ENCODE results near the gene KIF1A.

KIF1A gene

GRCh38 chr2:240839152-240840143, 19.4 kb upstream of the KIF1A start:
- H3K4me1 ChIP-seq (ENCODE audit: control insufficient read depth, insufficient read depth, low read length) = no peaks in the 10 kb centered on the region
- H3K9me3 ChIP-seq (ENCODE audit: control insufficient read depth, insufficient read depth, low read length) = no peaks in the 10 kb centered on the region
- no peak overlapping the region for H3K4me3 ChIP-seq (ENCODE audit: low read depth, low read length)
- no peaks in the 10 kb centered on the region for H3K36me3 ChIP-seq (ENCODE audit: control insufficient read depth, insufficient read depth, low read length)
- no peak overlapping the region for H3K9ac ChIP-seq (ENCODE audit: low read depth, low read length)
- H3K27me3 ChIP-seq (ENCODE audit: control insufficient read depth, insufficient read depth, low read length) = no peaks in the 10 kb centered on the region

- no peaks in the 10 kb centered on the region for H3K4me1 ChIP-seq (ENCODE audit: control insufficient read depth, insufficient read depth, low read length)
- H3K27me3 ChIP-seq (ENCODE audit: control insufficient read depth, insufficient read depth, low read length) = peaks cover 8% of the 10 kb centered on the region
- no peak overlapping the region for H3K9ac ChIP-seq (ENCODE audit: low read depth, low read length)
- no peak overlapping the region for H3K4me3 ChIP-seq (ENCODE audit: low read depth, low read length)
- no peaks in the 10 kb centered on the region for H3K36me3 ChIP-seq (ENCODE audit: control insufficient read depth, insufficient read depth, low read length)
- no peaks in the 10 kb centered on the region for H3K9me3 ChIP-seq (ENCODE audit: control insufficient read depth, insufficient read depth, low read length)
Observed at GRCh38 chr2:240837621-240838020, 17.6 kb upstream of the KIF1A start.

DNA sequence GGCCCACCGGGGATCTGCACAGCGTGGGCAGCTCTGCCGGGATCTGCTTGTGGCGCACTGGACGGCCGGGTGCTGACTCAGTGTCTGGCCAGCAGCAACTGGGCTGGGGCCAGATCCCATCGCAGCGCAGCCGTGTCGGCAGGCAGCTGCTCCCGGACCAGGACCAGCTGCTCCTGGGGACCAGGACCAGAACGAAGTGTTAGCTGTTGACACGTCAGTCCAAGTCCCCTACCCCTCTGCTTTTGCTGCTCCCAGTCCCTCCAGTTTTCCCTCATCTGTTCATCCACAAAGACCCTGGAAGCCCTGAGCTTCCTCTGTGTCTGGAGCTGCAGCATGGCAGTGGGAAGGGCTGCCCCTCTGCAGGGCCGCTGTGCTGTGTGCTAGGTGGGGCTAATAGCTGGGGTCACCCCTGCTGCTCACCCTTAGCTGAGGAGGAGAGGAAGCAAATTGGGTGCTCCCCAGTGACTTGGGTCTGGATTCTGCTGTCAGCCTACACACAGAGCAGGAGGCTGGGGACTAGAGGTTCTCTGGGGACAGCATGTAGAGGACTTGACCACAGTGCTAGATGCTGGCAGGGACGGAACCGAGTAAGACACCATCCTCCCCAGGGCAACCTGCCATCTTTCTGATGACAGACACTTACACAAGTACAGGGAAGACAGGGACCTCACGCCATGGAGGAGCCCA, 16.9 kb upstream of the KIF1A start:
- Histone ChIP-seq H3K9ac (ENCODE audit: low read depth, low read length) (no peak overlapping the region), H3K4me1 (ENCODE audit: control insufficient read depth, insufficient read depth, low read length) (no peaks in the 10 kb centered on the region), H3K27me3 (ENCODE audit: control insufficient read depth, insufficient read depth, low read length) (peaks cover 9% of the 10 kb centered on the region), H3K9me3 (ENCODE audit: control insufficient read depth, insufficient read depth, low read length) (no peaks in the 10 kb centered on the region), H3K36me3 (ENCODE audit: control insufficient read depth, insufficient read depth, low read length) (no peaks in the 10 kb centered on the region), H3K4me3 (ENCODE audit: low read depth, low read length) (no peak overlapping the region)

DNA sequence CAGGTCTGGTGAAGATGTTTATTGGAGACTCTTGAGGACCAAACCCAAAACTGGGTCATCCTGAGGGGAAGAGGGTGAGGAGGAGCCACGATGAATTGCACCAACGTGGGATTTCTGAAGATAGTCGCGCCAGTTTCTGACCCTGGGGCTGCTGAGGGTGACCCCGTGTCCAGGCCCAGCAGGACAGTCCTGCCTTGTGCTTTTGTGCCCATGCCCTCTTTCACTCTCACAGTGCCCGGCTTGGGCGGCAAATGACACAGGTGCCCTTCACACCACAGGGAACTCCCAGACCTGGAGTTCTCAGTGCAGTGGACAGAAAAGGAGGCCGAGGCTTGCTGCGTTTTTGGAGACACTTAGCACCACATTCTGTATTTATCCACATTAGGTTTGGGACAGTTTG, 15.5 kb upstream of the KIF1A start:
- Histone ChIP-seq H3K4me1 (ENCODE audit: control insufficient read depth, insufficient read depth, low read length) (no peaks in the 10 kb centered on the region), H3K27me3 (ENCODE audit: control insufficient read depth, insufficient read depth, low read length) (peaks cover 23% of the 10 kb centered on the region), H3K9ac (ENCODE audit: low read depth, low read length) (no peak overlapping the region), H3K36me3 (ENCODE audit: control insufficient read depth, insufficient read depth, low read length) (no peaks in the 10 kb centered on the region), H3K4me3 (ENCODE audit: low read depth, low read length) (no peak overlapping the region), H3K9me3 (ENCODE audit: control insufficient read depth, insufficient read depth, low read length) (no peaks in the 10 kb centered on the region)

DNA sequence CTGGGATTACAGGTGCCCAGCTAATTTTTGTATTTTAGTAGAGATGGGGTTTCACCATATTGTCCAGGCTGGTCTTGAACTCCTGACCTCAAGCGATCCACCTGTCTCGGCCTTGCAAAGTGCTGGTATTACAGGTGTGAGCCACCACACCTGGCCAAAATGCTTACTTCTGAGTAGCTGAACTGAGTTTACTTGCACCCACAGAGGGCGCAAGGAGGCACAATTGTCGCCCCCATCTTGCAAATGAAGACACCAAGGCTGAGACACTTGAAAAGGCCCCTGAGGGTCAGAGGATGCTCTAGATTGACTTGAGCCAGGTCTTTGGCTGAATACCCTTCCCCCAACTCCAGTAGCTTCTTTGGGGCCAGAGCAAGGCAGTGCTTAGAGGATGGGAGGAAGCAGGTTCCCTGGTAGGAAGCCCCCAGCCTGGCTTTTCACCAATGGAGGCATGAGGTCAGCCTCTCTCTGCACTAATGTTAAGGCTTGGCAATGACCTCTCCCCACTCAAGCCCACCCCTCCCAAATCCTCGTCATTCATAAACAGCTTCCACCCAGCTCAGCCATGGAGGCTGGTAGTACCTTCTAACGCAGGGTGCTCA, 14.5 kb upstream of the KIF1A start:
- Histone ChIP-seq H3K36me3 (ENCODE audit: control insufficient read depth, insufficient read depth, low read length) (no peaks in the 10 kb centered on the region), H3K4me3 (ENCODE audit: low read depth, low read length) (no peak overlapping the region), H3K9ac (ENCODE audit: low read depth, low read length) (no peak overlapping the region), H3K4me1 (ENCODE audit: control insufficient read depth, insufficient read depth, low read length) (no peaks in the 10 kb centered on the region), H3K9me3 (ENCODE audit: control insufficient read depth, insufficient read depth, low read length) (no peaks in the 10 kb centered on the region), H3K27me3 (ENCODE audit: control insufficient read depth, insufficient read depth, low read length) (peaks cover 32% of the 10 kb centered on the region)

- peaks cover 39% of the 10 kb centered on the region for H3K27me3 ChIP-seq (ENCODE audit: control insufficient read depth, insufficient read depth, low read length)
- H3K9ac ChIP-seq (ENCODE audit: low read depth, low read length) = no peak overlapping the region
- no peaks in the 10 kb centered on the region for H3K4me1 ChIP-seq (ENCODE audit: control insufficient read depth, insufficient read depth, low read length)
- H3K4me3 ChIP-seq (ENCODE audit: low read depth, low read length) = no peak overlapping the region
- no peaks in the 10 kb centered on the region for H3K9me3 ChIP-seq (ENCODE audit: control insufficient read depth, insufficient read depth, low read length)
- no peaks in the 10 kb centered on the region for H3K36me3 ChIP-seq (ENCODE audit: control insufficient read depth, insufficient read depth, low read length)
Observed at GRCh38 chr2:240833724-240834285, 13.8 kb upstream of the KIF1A start.

DNA sequence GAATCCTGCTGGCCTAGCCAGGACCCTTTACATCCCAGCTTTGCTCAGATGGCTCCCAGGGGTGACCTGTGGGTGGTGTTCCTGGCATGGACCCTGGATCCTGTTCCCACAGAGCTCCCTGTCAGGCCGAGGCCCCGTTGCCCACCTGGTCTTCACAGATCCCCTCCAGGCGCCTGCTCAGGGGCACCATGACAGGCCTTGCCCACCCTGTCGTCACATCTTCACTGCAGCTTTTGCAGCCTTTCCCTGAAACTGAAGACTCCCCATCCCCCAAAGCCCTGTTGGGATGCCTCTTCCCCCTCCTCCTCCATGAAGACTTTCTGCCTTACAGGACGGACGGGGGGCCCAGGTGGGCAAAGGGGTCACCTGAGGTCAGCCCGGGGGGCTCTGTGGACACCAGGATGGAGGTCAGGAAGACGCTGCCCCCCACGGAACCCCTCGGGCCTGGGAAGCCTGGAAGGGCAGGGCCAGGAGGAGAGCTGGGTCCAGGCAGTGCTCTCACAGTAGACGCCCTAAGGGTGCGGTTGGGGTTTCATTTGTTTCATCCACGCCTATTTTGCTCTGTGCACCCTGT, 13.0 kb upstream of the KIF1A start:
- peaks cover 39% of the 10 kb centered on the region for H3K27me3 ChIP-seq (ENCODE audit: control insufficient read depth, insufficient read depth, low read length)
- H3K4me3 ChIP-seq (ENCODE audit: low read depth, low read length) = no peak overlapping the region
- no peak overlapping the region for H3K9ac ChIP-seq (ENCODE audit: low read depth, low read length)

GRCh38 chr2:240832205-240832727, 12.2 kb upstream of the KIF1A start:
- H3K36me3 ChIP-seq (ENCODE audit: control insufficient read depth, insufficient read depth, low read length) = no peaks in the 10 kb centered on the region
- H3K4me3 ChIP-seq (ENCODE audit: low read depth, low read length) = peak overlapping the region; percentile 54
- H3K4me1 ChIP-seq (ENCODE audit: control insufficient read depth, insufficient read depth, low read length) = no peaks in the 10 kb centered on the region
- no peak overlapping the region for H3K9ac ChIP-seq (ENCODE audit: low read depth, low read length)
- H3K27me3 ChIP-seq (ENCODE audit: control insufficient read depth, insufficient read depth, low read length) = peaks cover 43% of the 10 kb centered on the region
- H3K9me3 ChIP-seq (ENCODE audit: control insufficient read depth, insufficient read depth, low read length) = no peaks in the 10 kb centered on the region

More for the DNA sequence above, 13.0 kb upstream of the KIF1A start:
- no peaks in the 10 kb centered on the region for H3K4me1 ChIP-seq (ENCODE audit: control insufficient read depth, insufficient read depth, low read length)
- no peaks in the 10 kb centered on the region for H3K36me3 ChIP-seq (ENCODE audit: control insufficient read depth, insufficient read depth, low read length)
- no peaks in the 10 kb centered on the region for H3K9me3 ChIP-seq (ENCODE audit: control insufficient read depth, insufficient read depth, low read length)

- peaks cover 45% of the 10 kb centered on the region for H3K27me3 ChIP-seq (ENCODE audit: control insufficient read depth, insufficient read depth, low read length)
- no peaks in the 10 kb centered on the region for H3K9me3 ChIP-seq (ENCODE audit: control insufficient read depth, insufficient read depth, low read length)
- no peak overlapping the region for H3K9ac ChIP-seq (ENCODE audit: low read depth, low read length)
- no peaks in the 10 kb centered on the region for H3K4me1 ChIP-seq (ENCODE audit: control insufficient read depth, insufficient read depth, low read length)
- H3K36me3 ChIP-seq (ENCODE audit: control insufficient read depth, insufficient read depth, low read length) = no peaks in the 10 kb centered on the region
- H3K4me3 ChIP-seq (ENCODE audit: low read depth, low read length) = peak overlapping the region; percentile 54
Observed at GRCh38 chr2:240831594-240832204, 11.7 kb upstream of the KIF1A start.

- H3K9me3 ChIP-seq (ENCODE audit: control insufficient read depth, insufficient read depth, low read length) = no peaks in the 10 kb centered on the region
- H3K27me3 ChIP-seq (ENCODE audit: control insufficient read depth, insufficient read depth, low read length) = peaks cover 61% of the 10 kb centered on the region
- H3K9ac ChIP-seq (ENCODE audit: low read depth, low read length) = no peak overlapping the region
- no peak overlapping the region for H3K4me3 ChIP-seq (ENCODE audit: low read depth, low read length)
- H3K36me3 ChIP-seq (ENCODE audit: control insufficient read depth, insufficient read depth, low read length) = no peaks in the 10 kb centered on the region
- no peaks in the 10 kb centered on the region for H3K4me1 ChIP-seq (ENCODE audit: control insufficient read depth, insufficient read depth, low read length)
Observed at GRCh38 chr2:240825476-240825875, 5.5 kb upstream of the KIF1A start.

Measured in iPS-15b (cell line).